GM23338 (cell line): ENCODE results near the gene ZSCAN25. TPM values are rescaled to one million over a fixed set of nuclear protein-coding genes. Genes with fewer than 3 reads are reported as not detected.

Source experiments
- ATAC-seq: fragments of 200-7000 bp; cut with Tn5 transposase; 3 replicates; pipeline ENCODE4 v1.9.1; 2020
- DNase-seq: peaks from one replicate; pipeline ENCODE4 v3.0.0-alpha.2; 2015; ENCODE audit warnings: low spot score
- H2AFZ ChIP-seq: fragments of 200-600 bp; sonication (generic); 2 replicates; pipeline ENCODE4 v1.8.0; 2016; ENCODE audit warnings: antibody characterized with exemption, mild to moderate bottlenecking, moderate library complexity
- H3F3A ChIP-seq: fragments of 200-600 bp; sonication (generic); replicated peaks from 2 replicates; pipeline ENCODE4 v1.8.0; 2017; ENCODE audit warnings: antibody characterized with exemption, mixed run types, low read depth
- H3K27ac ChIP-seq: fragments of 200-600 bp; sonication (generic); 2 replicates; pipeline ENCODE4 v1.6.1; 2016; ENCODE audit warnings: low read depth
- H3K27me3 ChIP-seq: fragments of 200-600 bp; sonication (generic); 2 replicates; pipeline ENCODE4 v1.8.0; 2016; ENCODE audit warnings: mild to moderate bottlenecking, mixed run types, moderate library complexity; ENCODE audit not compliant: insufficient read depth
- H3K36me3 ChIP-seq: fragments of 200-600 bp; sonication (generic); 2 replicates; pipeline ENCODE4 v1.8.0; 2016; ENCODE audit warnings: mild to moderate bottlenecking; ENCODE audit not compliant: insufficient read depth
- H3K4me1 ChIP-seq: fragments of 200-600 bp; sonication (generic); 2 replicates; pipeline ENCODE4 v1.8.0; 2016; ENCODE audit warnings: mild to moderate bottlenecking, moderate library complexity; ENCODE audit not compliant: insufficient read depth
- H3K4me2 ChIP-seq: fragments of 200-600 bp; sonication (generic); 2 replicates; pipeline ENCODE4 v1.7.1; 2017; ENCODE audit warnings: mixed run types
- H3K4me3 ChIP-seq: fragments of 200-600 bp; sonication (generic); 2 replicates; pipeline ENCODE4 v1.6.1; 2016; ENCODE audit warnings: mixed run types
- H3K79me2 ChIP-seq: fragments of 200-600 bp; sonication (generic); replicated peaks from 2 replicates; pipeline ENCODE4 v1.8.0; 2017; ENCODE audit warnings: mild to moderate bottlenecking; ENCODE audit not compliant: insufficient read depth
- H3K9me2 ChIP-seq: fragments of 200-600 bp; sonication (generic); 2 replicates; pipeline ENCODE4 v1.8.0; 2017; ENCODE audit not compliant: insufficient read depth
- H4K20me1 ChIP-seq: fragments of 200-600 bp; sonication (generic); replicated peaks from 2 replicates; pipeline ENCODE4 v1.8.0; 2017; ENCODE audit warnings: mild to moderate bottlenecking; ENCODE audit not compliant: insufficient read depth
- H3K27ac Mint-ChIP-seq: 2 replicates; pipeline ENCODE4 v1.8.0; 2020; ENCODE audit warnings: inconsistent platforms, mild to moderate bottlenecking, moderate library complexity, mixed read lengths
- H3K27me3 Mint-ChIP-seq: 3 replicates; pipeline ENCODE4 v1.8.0; 2022; ENCODE audit warnings: low read depth, mild to moderate bottlenecking, moderate library complexity, mixed read lengths, inconsistent platforms; ENCODE audit not compliant: insufficient read depth, poor library complexity
- H3K36me3 Mint-ChIP-seq: 3 replicates; pipeline ENCODE4 v1.8.0; 2021; ENCODE audit warnings: low read depth, mild to moderate bottlenecking, inconsistent platforms, moderate library complexity, mixed read lengths
- H3K4me1 Mint-ChIP-seq: 3 replicates; pipeline ENCODE4 v1.8.0; 2020; ENCODE audit warnings: mild to moderate bottlenecking, inconsistent platforms, mixed read lengths
- H3K4me3 Mint-ChIP-seq: 3 replicates; pipeline ENCODE4 v1.8.0; 2021; ENCODE audit warnings: moderate library complexity, mild to moderate bottlenecking, inconsistent platforms, mixed read lengths
- H3K9me3 Mint-ChIP-seq: 3 replicates; pipeline ENCODE4 v1.8.0; 2020; ENCODE audit warnings: moderate library complexity, mild to moderate bottlenecking, inconsistent platforms, mixed read lengths
- CREB1 ChIP-seq: fragments of 250-450 bp; sonication (Bioruptor Pico); IDR thresholded peaks from 2 replicates; pipeline ENCODE4 v1.5.0; 2020; ENCODE audit warnings: low read depth, mild to moderate bottlenecking, moderate library complexity
- CTCF ChIP-seq, 2 experiments: fragments of 200-600 bp in 1 of 2; sonication (generic) in 1 of 2; conservative IDR thresholded peaks; 2 replicates each; pipeline versions ENCODE4 v1.5.1 to v1.6.1; 2016 to 2017; ENCODE audit warnings: antibody characterized with exemption in 2 of 2, low read depth in 2 of 2, mild to moderate bottlenecking in 2 of 2, moderate library complexity in 1 of 2
- ETS1 ChIP-seq: IDR thresholded peaks from 2 replicates; pipeline ENCODE4 v1.6.1; 2016; ENCODE audit warnings: antibody characterized with exemption
- EZH2phosphoT487 ChIP-seq: fragments of 200-600 bp; sonication (generic); IDR thresholded peaks from one replicate; pipeline ENCODE4 v1.8.1; 2018; ENCODE audit warnings: antibody characterized with exemption; ENCODE audit not compliant: unreplicated experiment
- JUNB ChIP-seq: IDR thresholded peaks from one replicate; pipeline ENCODE4 v1.6.1; 2016; ENCODE audit warnings: antibody characterized with exemption; ENCODE audit not compliant: unreplicated experiment
- NANOG ChIP-seq: IDR thresholded peaks from 2 replicates; pipeline ENCODE4 v1.6.1; 2016; ENCODE audit warnings: antibody characterized with exemption, borderline replicate concordance
- POLR2AphosphoS5 ChIP-seq: IDR thresholded peaks from 2 replicates; pipeline ENCODE4 v1.6.1; 2016; ENCODE audit warnings: antibody characterized with exemption, low read depth
- REST ChIP-seq: IDR thresholded peaks from one replicate; pipeline ENCODE4 v1.6.1; 2018; ENCODE audit warnings: antibody characterized with exemption; ENCODE audit not compliant: unreplicated experiment
- STAT1 ChIP-seq: IDR thresholded peaks from one replicate; pipeline ENCODE4 v1.6.1; 2016; ENCODE audit warnings: antibody characterized with exemption; ENCODE audit not compliant: unreplicated experiment
- ZNF114 ChIP-seq: fragments of 250-450 bp; sonication (Bioruptor Pico); IDR thresholded peaks from 2 replicates; pipeline ENCODE4 v1.5.0; 2020; ENCODE audit warnings: mild to moderate bottlenecking, moderate library complexity
- polyA plus RNA-seq: library from polyadenylated mRNA; unstranded; fragments of >200 nt; fragmentation: Nextera tagmentation; extraction: Ambion mirVana; gene quantifications from 2 replicates; pipeline ENCODE4 v1.2.1, GENCODE V29; 2016
- total RNA-seq: library from RNA; depleted of rRNA; stranded (reverse); fragments of >200 nt; shearing (Covaris generic); gene quantifications from 2 replicates; pipeline ENCODE4 v1.2.3, GENCODE V29; 2014

The ZSCAN25 gene
- total and polyA plus RNA-seq, 2 experiments from 2014 or later, result 4.8 to 17.5 TPM

DNA sequence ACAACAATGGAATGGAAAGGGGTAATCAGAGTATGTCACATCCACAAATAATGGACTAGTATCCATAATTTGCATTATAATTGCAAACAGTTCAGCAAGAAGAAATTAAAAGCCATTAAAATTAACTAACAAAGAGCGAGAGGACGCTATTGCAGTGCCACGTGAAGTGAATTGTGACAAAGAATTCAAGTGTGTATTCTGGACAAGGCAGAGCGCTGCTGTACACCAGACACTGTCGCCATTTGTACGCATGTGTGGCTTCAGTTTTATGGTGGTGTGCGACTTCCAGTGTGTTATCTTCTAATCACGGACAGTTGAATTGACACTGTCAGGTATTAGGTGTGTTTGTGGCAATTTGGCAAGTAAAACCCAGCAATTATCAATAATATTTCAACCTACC is 51.8 kb downstream of the ZSCAN25 start:
- Histone ChIP-seq H3F3A (no peaks in the 10 kb centered on the region), H3K27ac (no peak overlapping the region), H3K36me3 (no peaks in the 10 kb centered on the region), H3K4me3 (no peak overlapping the region), H3K4me1 (no peaks in the 10 kb centered on the region), H3K9me2 (no peaks in the 10 kb centered on the region), H3K4me2 (no peak overlapping the region), H2AFZ (no peak overlapping the region), H3K27me3 (no peaks in the 10 kb centered on the region), H4K20me1 (no peaks in the 10 kb centered on the region), H3K79me2 (no peaks in the 10 kb centered on the region)
- H3K27me3 Mint-ChIP-seq, result no peaks in the 10 kb centered on the region
- no peak overlapping the region for H3K4me3 Mint-ChIP-seq
- H3K9me3 Mint-ChIP-seq, result no peaks in the 10 kb centered on the region
- TF ChIP-seq REST (no peak), EZH2phosphoT487 (no peak), STAT1 (no peak), JUNB (no peak), ETS1 (no peak), POLR2AphosphoS5 (no peak), NANOG (no peak)
- ATAC-seq (no peak), DNase-seq (no peak)
- no peak overlapping the region for H3K27ac Mint-ChIP-seq
- H3K4me1 Mint-ChIP-seq, result peaks cover 3% of the 10 kb centered on the region; the same call in 2 of the 3 replicates
- H3K36me3 Mint-ChIP-seq, result no peaks in the 10 kb centered on the region

DNA sequence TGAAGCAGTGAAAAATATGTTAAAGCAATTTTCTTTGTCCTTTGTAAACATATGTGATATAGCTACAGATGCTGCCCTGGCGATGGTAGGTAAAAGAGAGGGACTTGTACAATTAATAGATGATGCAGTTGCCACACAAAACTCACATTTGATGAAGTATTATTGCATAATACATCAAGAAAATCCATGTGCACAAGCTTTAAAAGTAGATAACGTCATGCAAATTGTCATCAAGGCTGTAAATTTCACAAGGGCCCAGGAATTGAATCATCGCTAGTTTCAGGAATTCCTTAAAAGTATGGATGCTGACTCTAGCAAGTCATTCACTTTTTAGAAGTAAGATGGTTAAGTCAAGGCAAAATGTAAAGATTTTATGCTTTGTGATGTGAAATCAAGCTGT is 53.0 kb downstream of the ZSCAN25 start:
- Histone ChIP-seq H3K4me1 (peaks cover under 1% of the 10 kb centered on the region; the same call in 1 of the 2 replicates), H3K9me2 (no peaks in the 10 kb centered on the region), H3K27me3 (no peaks in the 10 kb centered on the region), H3K27ac (no peak overlapping the region), H2AFZ (no peak overlapping the region), H3K36me3 (no peaks in the 10 kb centered on the region), H3K79me2 (no peaks in the 10 kb centered on the region), H4K20me1 (no peaks in the 10 kb centered on the region), H3K4me2 (no peak overlapping the region), H3F3A (no peaks in the 10 kb centered on the region), H3K4me3 (no peak overlapping the region)
- DNase-seq (no peak), ATAC-seq (no peak)
- Mint-ChIP-seq H3K4me1 (peaks cover 5% of the 10 kb centered on the region; the same call in 2 of the 3 replicates), H3K27ac (no peak overlapping the region), H3K4me3 (no peak overlapping the region), H3K27me3 (peaks cover 2% of the 10 kb centered on the region), H3K9me3 (no peaks in the 10 kb centered on the region), H3K36me3 (no peaks in the 10 kb centered on the region)
- TF ChIP-seq POLR2AphosphoS5 (no peak), ZNF114 (CRISPR knock-in tag) (no peak), JUNB (no peak), NANOG (no peak), ETS1 (no peak), CTCF (conservative IDR thresholded peaks at IDR 0.05; ENCODE audit: low read depth in 2 of 2) (no peak), CREB1 (CRISPR knock-in tag) (no peak)
